Mesendoderm (in vitro differentiated cells): ENCODE data around the gene ADAMTS19.

Source experiments
- DNase-seq: peaks from one replicate; pipeline ENCODE4 v3.0.0; 2013
- H2AK5ac ChIP-seq: 2 replicates; pipeline ENCODE4 v1.6.1; 2013; ENCODE audit warnings: low read length, inconsistent platforms
- H2BK120ac ChIP-seq: 2 replicates; pipeline ENCODE4 v1.6.1; 2013; ENCODE audit warnings: low read depth, mild to moderate bottlenecking, low read length, moderate library complexity, mixed read lengths
- H2BK15ac ChIP-seq: replicated peaks from 2 replicates; pipeline ENCODE4 v1.6.1; 2013; ENCODE audit warnings: low read depth, mild to moderate bottlenecking, moderate library complexity
- H2BK5ac ChIP-seq: 2 replicates; pipeline ENCODE4 v1.6.1; 2013; ENCODE audit warnings: low read length, inconsistent platforms
- H3K18ac ChIP-seq: 2 replicates; pipeline ENCODE4 v1.6.1; 2013; ENCODE audit warnings: mild to moderate bottlenecking, low read length, mixed read lengths
- H3K23ac ChIP-seq: one replicate; pipeline ENCODE4 v1.6.1; 2013; ENCODE audit warnings: low read length
- H3K27ac ChIP-seq: 2 replicates; pipeline ENCODE4 v1.5.1; 2013; ENCODE audit warnings: low read depth, mild to moderate bottlenecking, inconsistent platforms, low read length, moderate library complexity
- H3K27me3 ChIP-seq: 2 replicates; pipeline ENCODE4 v1.6.1; 2013; ENCODE audit warnings: low read length, control low read depth, mild to moderate bottlenecking, inconsistent platforms; ENCODE audit not compliant: insufficient read depth, poor library complexity
- H3K36me3 ChIP-seq: 2 replicates; pipeline ENCODE4 v1.6.1; 2013; ENCODE audit warnings: low read length, inconsistent platforms; ENCODE audit not compliant: control insufficient read depth, insufficient read depth
- H3K4ac ChIP-seq: one replicate; pipeline ENCODE4 v1.6.1; 2013; ENCODE audit warnings: low read depth, mild to moderate bottlenecking, low read length, moderate library complexity
- H3K4me1 ChIP-seq: 2 replicates; pipeline ENCODE4 v1.6.1; 2013; ENCODE audit warnings: low read depth, low read length, inconsistent platforms; ENCODE audit not compliant: control insufficient read depth
- H3K4me2 ChIP-seq: 2 replicates; pipeline ENCODE4 v1.6.1; 2013; ENCODE audit warnings: low read length
- H3K4me3 ChIP-seq: 2 replicates; pipeline ENCODE4 v1.5.1; 2013; ENCODE audit warnings: mild to moderate bottlenecking, low read length
- H3K56ac ChIP-seq: one replicate; pipeline ENCODE4 v1.6.1; 2013; ENCODE audit warnings: low read length
- H3K79me1 ChIP-seq: 2 replicates; pipeline ENCODE4 v1.6.1; 2013; ENCODE audit warnings: low read length, inconsistent platforms
- H3K79me2 ChIP-seq: 2 replicates; pipeline ENCODE4 v1.6.1; 2013; ENCODE audit warnings: mild to moderate bottlenecking, low read length; ENCODE audit not compliant: control insufficient read depth, insufficient read depth
- H3K9ac ChIP-seq: 2 replicates; pipeline ENCODE4 v1.6.1; 2013; ENCODE audit warnings: low read length, inconsistent platforms
- H4K5ac ChIP-seq: one replicate; pipeline ENCODE4 v1.6.1; 2013; ENCODE audit warnings: low read length
- H4K8ac ChIP-seq: one replicate; pipeline ENCODE4 v1.6.1; 2013; ENCODE audit warnings: low read depth, mild to moderate bottlenecking, control low read depth, low read length, moderate library complexity
- WGBS: extraction: QIAGEN DNeasy Blood & Tissue Kit; methylation state at CpG from one replicate; pipeline ENCODE4 v1.1.7; 2013; ENCODE audit warnings: low lambda C conversion rate, missing lambda C conversion rate; ENCODE audit not compliant: insufficient coverage; ENCODE audit errors: extremely low coverage; 5-methylcytosine and 5-hydroxymethylcytosine counted together

The ADAMTS19 gene

DNA sequence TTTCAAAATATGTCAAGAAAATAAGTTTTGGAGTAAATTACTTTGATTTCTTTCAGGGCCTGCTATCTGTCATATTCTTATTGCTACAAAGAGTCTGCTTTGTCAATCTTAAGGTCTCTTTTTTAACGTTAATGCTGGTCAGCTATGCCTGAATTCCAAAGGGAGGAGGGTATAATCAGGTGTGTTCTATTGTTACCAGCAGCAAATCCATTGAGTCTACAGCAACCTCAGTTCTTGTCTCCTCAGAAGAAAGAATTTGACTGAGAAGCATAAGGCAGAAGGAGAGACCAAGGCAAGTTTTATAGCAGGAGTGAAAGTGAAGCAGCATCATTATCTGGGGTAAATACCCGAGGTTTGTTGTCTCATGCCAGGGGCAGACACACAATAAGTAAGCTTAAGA, 264.1 kb downstream of the ADAMTS19 start:
- H2BK120ac ChIP-seq: no peak overlapping the region
- H3K27me3 ChIP-seq: no peaks in the 10 kb centered on the region
- H3K4me3 ChIP-seq: no peak overlapping the region
- H3K18ac ChIP-seq: no peak overlapping the region
- peak; percentile 65 for DNase-seq
- no CpG with 5 or more reads among the region's 2 CpGs for WGBS
- H3K36me3 ChIP-seq: no peaks in the 10 kb centered on the region
- no peak overlapping the region for H4K8ac ChIP-seq
- H3K79me1 ChIP-seq: no peaks in the 10 kb centered on the region
- H3K23ac ChIP-seq: no peak overlapping the region
- no peak overlapping the region for H3K4me2 ChIP-seq
- no peak overlapping the region for H3K56ac ChIP-seq
- no peak overlapping the region for H4K5ac ChIP-seq
- no peak overlapping the region for H3K4ac ChIP-seq
- no peak overlapping the region for H2BK15ac ChIP-seq
- H2AK5ac ChIP-seq: no peak overlapping the region
- H2BK5ac ChIP-seq: no peak overlapping the region
- no peaks in the 10 kb centered on the region for H3K79me2 ChIP-seq
- H3K9ac ChIP-seq: no peak overlapping the region
- H3K27ac ChIP-seq: no peak overlapping the region
- H3K4me1 ChIP-seq: peaks cover 1% of the 10 kb centered on the region

- no peak overlapping the region for H3K56ac ChIP-seq
- H3K9ac ChIP-seq: no peak overlapping the region
- H3K4me3 ChIP-seq: no peak overlapping the region
- no peaks in the 10 kb centered on the region for H3K27me3 ChIP-seq
- no peak for DNase-seq
- H3K79me1 ChIP-seq: no peaks in the 10 kb centered on the region
- no peak overlapping the region for H3K18ac ChIP-seq
- no peaks in the 10 kb centered on the region for H3K36me3 ChIP-seq
- no peak overlapping the region for H3K4ac ChIP-seq
- H3K79me2 ChIP-seq: no peaks in the 10 kb centered on the region
- H2AK5ac ChIP-seq: no peak overlapping the region
- H2BK15ac ChIP-seq: no peak overlapping the region
- no peak overlapping the region for H3K27ac ChIP-seq
- H2BK5ac ChIP-seq: no peak overlapping the region
- no peak overlapping the region for H3K4me2 ChIP-seq
- H4K8ac ChIP-seq: no peak overlapping the region
- no peak overlapping the region for H3K23ac ChIP-seq
- no CpG with 5 or more reads among the region's 4 CpGs for WGBS
- H3K4me1 ChIP-seq: peaks cover 1% of the 10 kb centered on the region
- H2BK120ac ChIP-seq: no peak overlapping the region
- H4K5ac ChIP-seq: no peak overlapping the region
These were observed 264.5 kb downstream of the ADAMTS19 start for GRCh38 chr5:129724647-129725046.

DNA sequence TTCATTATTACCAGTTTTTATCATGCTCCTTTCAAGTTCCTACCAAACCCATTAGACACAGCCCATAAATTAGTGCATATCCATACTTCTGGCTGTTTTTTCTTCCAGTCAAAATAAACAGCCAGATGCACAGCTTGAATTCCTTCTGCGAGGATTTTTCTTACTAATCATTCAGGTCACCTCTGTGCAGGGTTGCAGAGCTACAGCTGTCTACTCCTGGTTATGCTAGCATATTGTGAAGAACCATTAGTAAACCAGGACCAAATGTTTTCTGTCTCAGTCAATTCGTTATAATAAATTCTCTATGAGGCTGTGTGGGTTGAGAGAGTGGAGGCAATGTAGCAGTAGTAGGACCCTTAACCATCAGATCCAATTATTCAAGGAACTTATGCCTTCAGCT, 279.7 kb downstream of the ADAMTS19 start:
- Histone ChIP-seq H3K4me2 (no peak overlapping the region), H3K4me1 (no peaks in the 10 kb centered on the region), H3K36me3 (no peaks in the 10 kb centered on the region), H3K4ac (no peak overlapping the region), H4K8ac (no peak overlapping the region), H2BK120ac (no peak overlapping the region), H3K79me2 (no peaks in the 10 kb centered on the region), H2BK5ac (no peak overlapping the region), H3K9ac (no peak overlapping the region), H2BK15ac (no peak overlapping the region), H4K5ac (no peak overlapping the region), H3K4me3 (no peak overlapping the region), H3K18ac (no peak overlapping the region), H3K79me1 (no peaks in the 10 kb centered on the region), H2AK5ac (no peak overlapping the region), H3K56ac (no peak overlapping the region), H3K27me3 (no peaks in the 10 kb centered on the region), H3K23ac (no peak overlapping the region), H3K27ac (no peak overlapping the region)
- DNase-seq: no peak
- WGBS: no CpG with 5 or more reads among the region's 2 CpGs

GRCh38 chr5:129743541-129744187, 283.6 kb downstream of the ADAMTS19 start:
- H4K5ac ChIP-seq: no peak overlapping the region
- no peak overlapping the region for H2BK15ac ChIP-seq
- H2BK120ac ChIP-seq: no peak overlapping the region
- H2AK5ac ChIP-seq: no peak overlapping the region
- no peak overlapping the region for H3K18ac ChIP-seq
- H3K79me2 ChIP-seq: no peaks in the 10 kb centered on the region
- no peak overlapping the region for H3K23ac ChIP-seq
- no peaks in the 10 kb centered on the region for H3K36me3 ChIP-seq
- H3K4me1 ChIP-seq: no peaks in the 10 kb centered on the region
- H3K9ac ChIP-seq: no peak overlapping the region
- H3K79me1 ChIP-seq: no peaks in the 10 kb centered on the region
- H3K4me2 ChIP-seq: no peak overlapping the region
- WGBS: no CpG with 5 or more reads among the region's 2 CpGs
- no peak overlapping the region for H3K56ac ChIP-seq
- no peak overlapping the region for H4K8ac ChIP-seq
- DNase-seq: no peak
- no peak overlapping the region for H3K27ac ChIP-seq
- no peak overlapping the region for H3K4me3 ChIP-seq
- no peak overlapping the region for H3K4ac ChIP-seq
- no peaks in the 10 kb centered on the region for H3K27me3 ChIP-seq
- H2BK5ac ChIP-seq: no peak overlapping the region

DNA sequence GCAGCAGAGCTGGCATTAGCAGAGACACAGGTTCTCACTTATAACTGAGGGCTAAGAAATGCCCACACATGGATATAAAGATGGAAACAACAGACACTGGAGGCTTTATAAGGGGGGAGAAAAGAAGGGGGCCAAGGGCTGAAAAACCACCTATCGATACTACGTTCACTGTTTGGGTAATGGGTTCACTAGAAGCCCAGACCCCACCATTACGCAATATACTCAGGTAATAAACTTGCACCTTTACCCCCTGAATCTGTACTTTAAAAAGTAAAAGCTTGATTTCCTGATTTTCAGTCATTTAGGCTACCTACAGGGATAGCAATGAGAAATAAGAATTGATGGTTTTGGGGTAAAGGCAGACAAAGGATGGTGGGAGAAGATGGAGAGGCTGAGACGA, 285.9 kb downstream of the ADAMTS19 start:
- H3K9ac ChIP-seq: no peak overlapping the region
- H3K4me3 ChIP-seq: no peak overlapping the region
- no peak overlapping the region for H4K8ac ChIP-seq
- H2BK120ac ChIP-seq: no peak overlapping the region
- no peaks in the 10 kb centered on the region for H3K4me1 ChIP-seq
- no peaks in the 10 kb centered on the region for H3K79me1 ChIP-seq
- no peak overlapping the region for H3K27ac ChIP-seq
- H3K4me2 ChIP-seq: no peak overlapping the region
- H3K18ac ChIP-seq: no peak overlapping the region
- no peak overlapping the region for H3K23ac ChIP-seq
- no peak for DNase-seq
- no peak overlapping the region for H2AK5ac ChIP-seq
- no peak overlapping the region for H4K5ac ChIP-seq
- H2BK5ac ChIP-seq: no peak overlapping the region
- no peak overlapping the region for H3K56ac ChIP-seq
- H2BK15ac ChIP-seq: no peak overlapping the region
- H3K36me3 ChIP-seq: no peaks in the 10 kb centered on the region
- no CpG with 5 or more reads among the region's 4 CpGs for WGBS
- no peak overlapping the region for H3K4ac ChIP-seq
- H3K27me3 ChIP-seq: no peaks in the 10 kb centered on the region
- H3K79me2 ChIP-seq: no peaks in the 10 kb centered on the region

- Histone ChIP-seq H3K4me3 (no peak overlapping the region), H3K18ac (no peak overlapping the region), H3K27ac (no peak overlapping the region), H3K79me2 (no peaks in the 10 kb centered on the region), H2AK5ac (no peak overlapping the region), H3K4me1 (no peaks in the 10 kb centered on the region), H3K9ac (no peak overlapping the region), H4K8ac (no peak overlapping the region), H3K79me1 (no peaks in the 10 kb centered on the region), H3K36me3 (no peaks in the 10 kb centered on the region), H2BK120ac (no peak overlapping the region), H4K5ac (no peak overlapping the region), H2BK15ac (no peak overlapping the region), H3K4me2 (no peak overlapping the region), H3K4ac (no peak overlapping the region), H2BK5ac (no peak overlapping the region), H3K27me3 (no peaks in the 10 kb centered on the region), H3K56ac (no peak overlapping the region), H3K23ac (no peak overlapping the region)
- WGBS: no CpG with 5 or more reads among the region's 2 CpGs
- DNase-seq: no peak
These were observed 286.8 kb downstream of the ADAMTS19 start for GRCh38 chr5:129746876-129747275.
